ENCODE data around the gene REXO4. TPM values are rescaled to one million over a fixed set of nuclear protein-coding genes. Genes with fewer than 3 reads are reported as not detected.

The REXO4 gene
- total RNA-seq (1 to 10 TPM; 8.7 to 9.5 TPM), polyA plus RNA-seq (10 to 100 TPM in 1 of 2 donors, 1 to 10 TPM in 1; 7.4 to 12.1 TPM)

GRCh38 chr9:133417541-133418461 is at the start of gene REXO4:
Gene REXO4 (minus strand): TSS chr9:133418010. CDS start chr9:133417844, 166 bp downstream.
- Histone ChIP-seq H3K4me3 (ENCODE audit: low read depth in 1 of 3, low read length in 3 of 3) (peak within 1 kb of the TSS; percentile 85 to 96 (median 89)), H3K36me3 (ENCODE audit: control insufficient read depth in 4 of 4, insufficient read depth in 3 of 4, low read depth in 1 of 4, low read length in 3 of 4) (peaks cover 4 to 12% (median 5%) of the 10 kb centered on the region in 4 donors), H3K4me1 (ENCODE audit: control insufficient read depth in 4 of 4, insufficient read depth in 4 of 4, low read length in 3 of 4) (peaks cover 5 to 25% (median 20%) of the 10 kb centered on the region in 4 donors), H3K27me3 (ENCODE audit: control insufficient read depth in 4 of 4, insufficient read depth in 4 of 4, low read length in 3 of 4) (no peaks in the 10 kb centered on the region), H3K9ac (ENCODE audit: low read depth in 1 of 2, low read length in 2 of 2) (peak within 1 kb of the TSS; percentile 28 to 61), H3K27ac (ENCODE audit: low read depth in 1 of 2, low read length in 2 of 2) (peak within 1 kb of the TSS; percentile 46 to 47), H3K9me3 (ENCODE audit: control insufficient read depth in 4 of 4, low read length in 3 of 4) (no peaks in the 10 kb centered on the region)
- WGBS: 3% methylated on average over 75 of the region's 75 CpGs
- DNase-seq (ENCODE audit: low spot score): peak; percentile 84
- TF ChIP-seq ATF3 (IDR thresholded peaks at IDR 0.05) (no peak), RXRA (IDR thresholded peaks at IDR 0.05) (peak; percentile 96 to 98), JUND (IDR thresholded peaks at IDR 0.05) (no peak), TAF1 (conservative IDR thresholded peaks at IDR 0.05) (no peak), FOXA2 (IDR thresholded peaks at IDR 0.05) (peak; percentile 10), HNF4G (IDR thresholded peaks at IDR 0.05) (peak; percentile 33), MAX (IDR thresholded peaks at IDR 0.05) (peak; percentile 89), YY1 (IDR thresholded peaks at IDR 0.05) (peak; percentile 66), HNF4A (conservative IDR thresholded peaks at IDR 0.05) (peak in 1 of 2 donors; percentile 32), CTCF (IDR thresholded peaks at IDR 0.05; ENCODE audit: low read depth, low read length, missing input control) (no peak), RAD21 (IDR thresholded peaks at IDR 0.05) (peak; percentile 2 to 50), FOXA1 (IDR thresholded peaks at IDR 0.05) (no peak), NR2F2 (IDR thresholded peaks at IDR 0.05) (peak; percentile 73), EGR1 (IDR thresholded peaks at IDR 0.05; ENCODE audit: low read depth in 2 of 2) (peak in 1 of 2 donors; percentile 44), REST (IDR thresholded peaks at IDR 0.05) (no peak), ZBTB33 (IDR thresholded peaks at IDR 0.05) (peak; percentile 68), GABPA (IDR thresholded peaks at IDR 0.05 in 1 of 2, conservative IDR thresholded peaks at IDR 0.05 in 1 of 2) (peak; percentile 94 to 99), SP1 (IDR thresholded peaks at IDR 0.05) (peak; percentile 61)
